GM19372 (cell line): ENCODE data around the gene ACTL7B.

Source experiments
- ATAC-seq: cut with Tn5 transposase; IDR thresholded peaks from one replicate; pipeline ENCODE4 v1.9.1; 2021; ENCODE audit warnings: mild to moderate bottlenecking, low read depth, moderate library complexity; ENCODE audit not compliant: unreplicated experiment

Gene ACTL7B

GRCh38 chr9:108811944-108812343 lies 43.8 kb downstream of the ACTL7B start:
- no peak for ATAC-seq

GRCh38 chr9:108809269-108809668 lies 46.5 kb downstream of the ACTL7B start:
- ATAC-seq = no peak
